Endothelial cell of umbilical vein (primary cell): ENCODE data around the gene TRAPPC2B. TPM values are rescaled to one million over a fixed set of nuclear protein-coding genes. Genes with fewer than 3 reads are reported as not detected.

Experiments used
- BruUV-seq: library from RNA; stranded (reverse); fragments of 400-500 nt; replicated peaks from 2 replicates; lab custom pipeline; 2021; lab: Mats Ljungman, UMichigan
- CTCF ChIA-PET: fragments of 300-600, 350-600 bp; sonication (Branson Sonifier 250); formaldehyde crosslinking; loops from one replicate; lab custom pipeline; 2021; ENCODE audit warnings: antibody characterized with exemption, inconsistent platforms; lab: Charles Lee
- POLR2A ChIA-PET: fragments of 300-600, 350-600 bp; sonication (Branson Sonifier 250); formaldehyde crosslinking; loops from one replicate; lab custom pipeline; 2021; ENCODE audit warnings: antibody characterized with exemption, inconsistent platforms; lab: Charles Lee
- DNase-seq: peaks from one replicate; pipeline ENCODE4 v3.0.0-alpha.2; 2011; ENCODE audit warnings: low read depth, low spot score
- FAIRE-seq: peaks from 2 replicates; lab custom pipeline; 2011; peaks lifted over from hg19 to GRCh38; lab: Jason Lieb, UNC
- H2AFZ ChIP-seq: 2 replicates; pipeline ENCODE4 v1.6.0; 2012; ENCODE audit warnings: low read depth, low read length, control low read depth, inconsistent platforms
- H3K27ac ChIP-seq: 2 replicates; pipeline ENCODE4 v1.5.1; 2011; ENCODE audit warnings: low read depth, mild to moderate bottlenecking, control low read depth, low read length, moderate library complexity; ENCODE audit not compliant: insufficient read depth
- H3K27me3 ChIP-seq, 2 experiments: 2 replicates each; pipeline versions ENCODE4 v1.6.0 to v1.6.1; 2011; ENCODE audit warnings: low read length in 2 of 2, mixed read lengths in 1 of 2; ENCODE audit not compliant: control insufficient read depth in 2 of 2, insufficient read depth in 2 of 2
- H3K36me3 ChIP-seq, 2 experiments: 2 replicates in 1 of 2; 3 replicates in 1 of 2; pipeline ENCODE4 v1.5.1; 2011; ENCODE audit warnings: low read length in 2 of 2, mild to moderate bottlenecking in 1 of 2, moderate library complexity in 1 of 2; ENCODE audit not compliant: control insufficient read depth in 2 of 2, insufficient read depth in 2 of 2; ENCODE audit errors: extremely low read depth in 1 of 2
- H3K4me1 ChIP-seq: 3 replicates; pipeline ENCODE4 v1.5.1; 2011; ENCODE audit warnings: mild to moderate bottlenecking, low read length; ENCODE audit not compliant: control insufficient read depth, insufficient read depth; ENCODE audit errors: extremely low read depth
- H3K4me2 ChIP-seq: 2 replicates; pipeline ENCODE4 v1.6.1; 2011; ENCODE audit warnings: low read length, control low read depth, mixed read lengths; ENCODE audit not compliant: insufficient read depth
- H3K4me3 ChIP-seq, 3 experiments: fragments of 200-600 bp in 1 of 3; sonication (generic), shearing (Covaris generic) in 1 of 3; replicated peaks in 1 of 3; 2 replicates each; pipeline ENCODE4 v1.5.1; 2011 to 2016; ENCODE audit warnings: control low read depth in 3 of 3, low read length in 3 of 3, mild to moderate bottlenecking in 2 of 3, inconsistent platforms in 1 of 3, low read depth in 1 of 3, moderate library complexity in 1 of 3; ENCODE audit not compliant: insufficient read depth in 1 of 3
- H3K79me2 ChIP-seq: 2 replicates; pipeline ENCODE4 v1.6.0; 2012; ENCODE audit warnings: low read length, inconsistent platforms; ENCODE audit not compliant: control insufficient read depth, insufficient read depth
- H3K9ac ChIP-seq: replicated peaks from 2 replicates; pipeline ENCODE3; 2011; ENCODE audit warnings: low read length, control low read depth; ENCODE audit not compliant: insufficient read depth; ENCODE audit errors: extremely low read depth
- H3K9me1 ChIP-seq: replicated peaks from 3 replicates; pipeline ENCODE4 v1.6.0; 2011; ENCODE audit warnings: mild to moderate bottlenecking, low read length; ENCODE audit not compliant: control insufficient read depth, insufficient read depth; ENCODE audit errors: extremely low read depth
- H3K9me3 ChIP-seq: replicated peaks from 2 replicates; pipeline ENCODE4 v1.5.1; 2012; ENCODE audit warnings: low read length, inconsistent platforms; ENCODE audit not compliant: control insufficient read depth, insufficient read depth
- H4K20me1 ChIP-seq: replicated peaks from 2 replicates; pipeline ENCODE3; 2011; ENCODE audit warnings: mild to moderate bottlenecking, low read length; ENCODE audit not compliant: control insufficient read depth, insufficient read depth; ENCODE audit errors: extremely low read depth
- FOS ChIP-seq: IDR thresholded peaks from 2 replicates; pipeline ENCODE4 v1.6.1; 2011; ENCODE audit warnings: mild to moderate bottlenecking, low read length, moderate library complexity, borderline replicate concordance; ENCODE audit not compliant: insufficient read depth
- JUN ChIP-seq: IDR thresholded peaks from 2 replicates; pipeline ENCODE4 v1.6.1; 2011; ENCODE audit warnings: borderline replicate concordance, low read depth; ENCODE audit not compliant: insufficient read length, insufficient read depth
- MYC ChIP-seq: IDR thresholded peaks from one replicate; pipeline ENCODE4 v1.6.1; 2011; ENCODE audit warnings: mild to moderate bottlenecking, low read depth, low read length
- POLR2A ChIP-seq: IDR thresholded peaks from 2 replicates; pipeline ENCODE4 v1.6.1; 2012; ENCODE audit warnings: low read depth, mild to moderate bottlenecking, control low read depth, low read length
- dilution Hi-C: fragments of 300-500 bp; cut with MboI; formaldehyde crosslinking; loops from one replicate; pipeline ENCODE4 v1.15.0; 2019; ENCODE audit warnings: low sequenced_read_pairs; ENCODE audit not compliant: extremely low pct_ligation_motif_present
- intact Hi-C: fragments of 100-400 bp; cut with micrococcal nuclease; formaldehyde crosslinking; loops from one replicate; pipeline ENCODE4 v1.10.0; 2022
- polyA plus RNA-seq, 4 experiments: library from polyadenylated mRNA; depleted of rRNA in 3 of 4; stranded (reverse) in 3 of 4; unstranded in 1 of 4; fragments of >200 nt; gene quantifications; 2 replicates each; pipeline versions ENCODE4 v1.2.1 to v1.2.3, GENCODE V29; 2011 to 2012; ENCODE audit warnings: missing spikeins in 1 of 4
- total RNA-seq: library from RNA; stranded (reverse); gene quantifications from 2 replicates; pipeline ENCODE4 v1.2.3, GENCODE V29; 2021
- TF ChIP-seq, protein P1 (sequence below), 2 donors: IDR thresholded peaks; 1 replicate in 1 of 2; 2 replicates in 1 of 2; pipeline ENCODE4 v1.5.1; 2011; ENCODE audit warnings: low read length in 2 of 2, mild to moderate bottlenecking in 2 of 2, moderate library complexity in 2 of 2, control low read depth in 1 of 2, inconsistent platforms in 1 of 2, low read depth in 1 of 2; ENCODE audit not compliant: insufficient read depth in 1 of 2; ENCODE audit errors: extremely low read depth in 1 of 2

Gene TRAPPC2B
- total and polyA plus RNA-seq, 2 donors (not counting 3 experiments of a cell fraction or from before 2014, with no cell fraction given): 6.3 to 24.3 TPM

- H3K27ac ChIP-seq: no peak overlapping the region
- ChIA-PET POLR2A (no interaction called here), CTCF (no interaction called here)
- no peak overlapping the region for H2AFZ ChIP-seq
- H3K9me1 ChIP-seq: no peaks in the 10 kb centered on the region
- no peak for DNase-seq
- intact Hi-C loops: no loop called here
- no peak overlapping the region for H3K9ac ChIP-seq
- H3K79me2 ChIP-seq: no peaks in the 10 kb centered on the region
- TF ChIP-seq FOS (no peak), JUN (no peak)
- TF ChIP-seq, protein P1, sequence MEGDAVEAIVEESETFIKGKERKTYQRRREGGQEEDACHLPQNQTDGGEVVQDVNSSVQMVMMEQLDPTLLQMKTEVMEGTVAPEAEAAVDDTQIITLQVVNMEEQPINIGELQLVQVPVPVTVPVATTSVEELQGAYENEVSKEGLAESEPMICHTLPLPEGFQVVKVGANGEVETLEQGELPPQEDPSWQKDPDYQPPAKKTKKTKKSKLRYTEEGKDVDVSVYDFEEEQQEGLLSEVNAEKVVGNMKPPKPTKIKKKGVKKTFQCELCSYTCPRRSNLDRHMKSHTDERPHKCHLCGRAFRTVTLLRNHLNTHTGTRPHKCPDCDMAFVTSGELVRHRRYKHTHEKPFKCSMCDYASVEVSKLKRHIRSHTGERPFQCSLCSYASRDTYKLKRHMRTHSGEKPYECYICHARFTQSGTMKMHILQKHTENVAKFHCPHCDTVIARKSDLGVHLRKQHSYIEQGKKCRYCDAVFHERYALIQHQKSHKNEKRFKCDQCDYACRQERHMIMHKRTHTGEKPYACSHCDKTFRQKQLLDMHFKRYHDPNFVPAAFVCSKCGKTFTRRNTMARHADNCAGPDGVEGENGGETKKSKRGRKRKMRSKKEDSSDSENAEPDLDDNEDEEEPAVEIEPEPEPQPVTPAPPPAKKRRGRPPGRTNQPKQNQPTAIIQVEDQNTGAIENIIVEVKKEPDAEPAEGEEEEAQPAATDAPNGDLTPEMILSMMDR (IDR thresholded peaks at IDR 0.05; ENCODE audit: extremely low read depth in 1 of 2, insufficient read depth in 1 of 2, low read depth in 1 of 2, low read length in 2 of 2): no peak
- H3K4me1 ChIP-seq: no peaks in the 10 kb centered on the region
- H4K20me1 ChIP-seq: no peaks in the 10 kb centered on the region
- no peak overlapping the region for H3K4me3 ChIP-seq
- H3K36me3 ChIP-seq: peaks cover 0 to 13% of the 10 kb centered on the region in 2 experiments
- no peak overlapping the region for H3K4me2 ChIP-seq
- FAIRE-seq: no peak
- dilution Hi-C loops: no loop called here
- H3K27me3 ChIP-seq: no peaks in the 10 kb centered on the region
- H3K9me3 ChIP-seq: peaks cover 13% of the 10 kb centered on the region
- no TSS peak for BruUV-seq
Measured at GRCh38 chr19:57377498-57378146, 14.3 kb downstream of the TRAPPC2B start.

DNA sequence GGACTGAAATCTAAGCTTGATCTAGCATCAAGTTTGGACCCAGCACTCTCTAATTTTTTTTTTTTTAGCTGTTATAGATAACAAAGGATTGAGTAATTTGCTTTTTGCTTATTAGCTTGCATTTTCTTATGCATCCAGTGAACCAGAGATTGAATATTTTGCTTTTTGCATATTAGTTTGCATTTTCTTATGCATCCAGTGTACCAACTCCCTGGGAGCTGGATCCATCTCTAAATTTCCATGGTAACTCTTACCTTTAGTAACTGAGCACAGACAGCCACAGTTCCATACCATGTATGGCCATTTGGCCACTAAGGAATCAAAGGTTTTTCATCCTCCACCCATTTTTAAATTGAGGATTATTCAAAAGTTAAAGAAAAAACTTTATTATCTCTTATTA lies 17.6 kb downstream of the TRAPPC2B start:
- Histone ChIP-seq H3K9me3 (peaks cover 13% of the 10 kb centered on the region), H3K4me3 (no peak overlapping the region), H4K20me1 (no peaks in the 10 kb centered on the region), H3K27ac (no peak overlapping the region), H3K4me1 (no peaks in the 10 kb centered on the region), H2AFZ (no peak overlapping the region), H3K4me2 (no peak overlapping the region), H3K79me2 (no peaks in the 10 kb centered on the region), H3K9ac (no peak overlapping the region), H3K9me1 (no peaks in the 10 kb centered on the region), H3K27me3 (no peaks in the 10 kb centered on the region), H3K36me3 (peaks cover 0 to 10% of the 10 kb centered on the region in 2 experiments)
- CTCF ChIA-PET: no interaction called here
- DNase-seq: no peak
- no TSS peak for BruUV-seq
- POLR2A ChIA-PET: no interaction called here
- no peak for FAIRE-seq
- no peak for TF ChIP-seq POLR2A
- TF ChIP-seq, protein P1 (IDR thresholded peaks at IDR 0.05; ENCODE audit: extremely low read depth in 1 of 2, insufficient read depth in 1 of 2, low read depth in 1 of 2, low read length in 2 of 2): no peak
- no peak for TF ChIP-seq MYC
- intact Hi-C loops (no loop called here), dilution Hi-C loops (loop anchor here (10.0 kb wide), 1 partner anchor 196 kb away; no protein-coding TSS in a partner anchor)
